Stimulated activated CD4-positive, alpha-beta T cell treated with anti-CD3 and anti-CD28 coated beads, Interleukin-1b, Interleukin-23, amount 100 ng/mL, for 4 hours (primary cell): ENCODE results near the gene PLPPR1.
"Not testable (repeated sequence)": the region's sequence is repeated elsewhere in the genome, so short reads cannot be mapped to it uniquely, and the experiment has no call there.

ENCODE experiments used
- DNase-seq, 2 donors: peaks; one replicate each; pipeline ENCODE4 v3.0.0-alpha.2; 2020; ENCODE audit warnings: low read depth in 2 of 2

The PLPPR1 gene

DNA sequence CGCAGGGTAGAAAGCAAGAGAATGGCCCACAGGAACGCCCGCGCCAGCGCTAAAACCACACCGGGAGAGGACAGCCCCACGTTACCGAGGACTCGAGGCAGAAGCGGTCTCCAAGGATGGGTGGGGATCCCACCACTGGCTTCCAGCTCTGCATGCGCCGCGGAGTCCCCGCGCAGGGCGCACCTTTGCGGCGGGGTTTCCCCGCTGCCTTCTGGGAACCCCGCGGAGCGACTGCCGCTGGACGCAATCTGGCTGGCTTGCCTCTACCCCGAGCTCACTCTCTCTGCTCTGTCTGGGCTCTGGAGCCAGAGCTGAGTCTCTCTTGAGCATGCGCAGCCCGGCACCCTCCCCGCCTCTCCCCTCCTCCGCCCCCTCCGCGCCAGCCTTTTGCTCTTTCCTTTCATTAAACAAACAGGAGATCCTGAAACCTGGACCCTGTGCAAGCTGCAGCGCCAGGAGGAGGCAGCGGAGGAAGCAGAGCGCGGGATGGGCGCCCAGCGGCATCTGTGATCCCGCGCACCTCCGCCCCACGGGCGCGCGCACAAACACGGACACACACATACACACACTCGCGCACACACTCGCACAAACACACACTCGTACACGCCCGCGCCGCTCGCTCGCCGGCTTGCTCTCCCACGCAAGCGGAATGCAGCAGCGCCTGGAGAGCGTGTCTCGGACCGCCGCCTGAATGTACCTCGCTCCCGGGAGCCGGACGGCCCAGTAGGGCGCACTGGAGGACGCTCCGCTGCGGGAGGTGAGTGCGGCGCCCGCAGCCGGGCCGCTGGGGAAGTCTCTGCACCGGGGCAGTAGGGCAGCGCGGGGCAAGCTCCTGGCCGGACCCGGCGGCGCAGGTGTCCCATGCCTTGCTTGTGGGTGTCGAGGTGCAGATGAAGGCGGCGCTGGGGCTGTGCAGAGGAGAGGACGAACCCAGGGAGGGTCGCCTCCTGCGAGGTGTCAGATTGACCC lies at the start of gene PLPPR1:
Gene PLPPR1, plus strand, starts transcription at position 382 of the 969 bp plus-strand sequence.
- DNase-seq, result no peak

DNA sequence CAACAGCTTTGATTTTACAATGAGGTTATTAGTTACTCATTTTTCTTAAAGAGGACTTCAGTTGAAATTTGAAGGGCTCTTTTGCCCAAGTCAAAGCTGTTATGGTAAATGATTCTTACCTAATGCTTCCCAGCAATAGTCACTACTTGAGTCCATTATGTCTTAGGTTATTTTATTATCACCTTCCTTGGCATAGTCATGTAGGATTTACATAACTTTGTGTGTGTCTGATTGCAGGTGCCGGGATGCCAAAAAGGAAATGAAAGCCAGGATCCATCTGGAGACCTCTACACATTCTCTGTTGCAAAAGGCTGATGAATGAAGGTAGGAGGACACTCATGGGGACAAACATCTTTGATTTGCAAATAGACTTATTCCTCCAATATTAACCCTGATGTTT lies 38.8 kb upstream of the PLPPR1 start:
- DNase-seq, result no peak

DNA sequence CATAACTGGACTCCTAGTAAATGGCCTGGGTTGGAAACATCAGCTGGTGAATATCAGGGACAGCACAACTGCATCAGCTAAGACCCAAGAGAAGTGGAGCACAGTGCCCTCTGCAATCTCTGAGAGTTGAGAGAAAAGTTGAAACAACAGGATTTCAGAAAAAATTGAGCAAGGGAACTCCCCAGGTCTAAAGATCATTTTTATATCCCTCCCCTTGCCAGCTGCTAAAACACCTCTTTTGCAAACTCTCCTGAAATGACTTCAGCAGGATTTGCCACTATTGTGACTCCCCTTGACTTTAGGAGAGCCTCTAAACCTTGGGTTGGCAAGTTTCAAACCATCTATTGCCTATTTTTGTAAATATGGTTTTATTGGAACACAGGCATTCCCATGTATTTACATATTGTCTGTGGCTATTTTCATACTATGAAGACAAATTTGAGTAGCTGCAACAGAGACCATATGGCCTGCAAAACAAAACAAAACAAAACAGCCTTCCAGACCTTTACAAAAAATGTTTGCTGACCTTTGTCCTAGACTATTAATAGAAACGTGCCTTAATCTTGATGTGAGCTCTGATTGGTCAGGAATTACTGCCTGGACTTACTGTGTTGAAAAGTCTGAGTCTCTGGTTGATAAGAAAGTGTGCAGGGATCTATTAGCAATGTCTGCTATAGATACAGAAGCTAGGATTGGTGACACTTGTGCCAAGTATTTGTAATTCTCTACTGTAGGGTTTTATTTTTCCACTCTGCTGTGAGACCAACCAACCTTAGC lies 37.7 kb upstream of the PLPPR1 start:
- DNase-seq, result no peak

DNA sequence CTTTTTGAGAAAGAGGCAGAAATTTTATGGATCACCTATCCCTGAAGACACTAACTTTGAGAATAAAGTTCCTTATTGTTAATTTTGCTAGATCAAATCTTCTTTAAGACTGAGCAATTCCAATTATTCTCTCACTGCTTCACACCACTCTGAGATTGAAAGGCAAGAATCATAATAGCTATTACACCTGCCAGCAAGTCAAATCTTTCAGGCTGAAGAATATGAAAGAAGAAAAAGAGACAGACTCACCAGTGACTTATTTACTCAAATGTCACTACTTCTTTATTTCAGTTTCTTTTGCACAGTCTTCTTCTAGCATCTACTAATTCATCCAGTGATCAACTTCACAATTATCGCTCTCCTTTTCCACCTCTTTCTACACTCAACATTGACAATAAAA lies 35.9 kb upstream of the PLPPR1 start:
- DNase-seq, result no peak

DNA sequence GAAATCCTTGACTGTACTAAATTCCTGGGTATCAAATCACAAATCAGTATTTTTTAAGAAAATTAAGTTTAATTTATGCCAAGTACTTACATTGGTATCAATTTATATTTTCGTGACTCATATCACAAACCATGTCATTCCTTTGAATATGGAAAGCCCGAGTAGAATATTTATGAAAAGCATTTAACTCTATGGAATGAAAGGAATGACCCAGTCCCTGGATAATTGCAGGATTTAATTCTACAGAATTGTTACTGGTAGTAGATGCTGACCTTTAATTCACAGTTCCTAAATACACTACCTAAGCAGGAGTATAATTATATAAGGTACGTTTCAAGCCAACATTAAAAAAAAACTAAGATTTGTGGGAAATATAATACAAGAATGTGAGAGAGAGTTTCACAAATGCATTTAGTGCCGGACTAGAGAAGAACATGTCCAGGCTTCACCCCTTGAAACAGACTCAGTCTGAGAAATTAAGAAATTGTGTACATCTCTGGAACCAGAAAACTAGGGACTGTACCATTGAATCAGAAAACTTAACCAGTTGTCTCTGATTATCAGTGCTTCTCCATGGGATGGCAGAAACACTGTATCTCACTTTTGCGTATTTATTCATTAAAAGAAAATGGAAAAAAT lies 28.5 kb upstream of the PLPPR1 start:
- no peak for DNase-seq

DNA sequence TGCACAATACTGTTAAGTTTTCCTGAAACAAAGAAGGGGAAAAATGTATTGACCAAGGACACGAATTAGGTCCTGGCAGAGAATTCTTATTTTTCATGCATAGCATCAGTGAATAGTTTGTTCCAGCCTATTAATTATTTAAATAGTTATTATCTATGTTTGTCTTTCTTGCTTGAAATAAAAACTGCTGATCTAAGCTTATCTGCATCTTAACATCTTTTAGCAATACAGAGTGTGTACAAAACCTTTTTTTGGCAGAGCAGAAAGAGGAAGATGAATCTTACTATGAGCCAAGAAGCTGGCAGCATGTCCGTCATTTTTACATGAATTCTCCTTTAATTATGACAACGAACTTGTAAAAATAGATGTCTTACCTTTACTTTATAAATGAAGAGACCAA lies 23.3 kb upstream of the PLPPR1 start:
- DNase-seq, result no peak

DNA sequence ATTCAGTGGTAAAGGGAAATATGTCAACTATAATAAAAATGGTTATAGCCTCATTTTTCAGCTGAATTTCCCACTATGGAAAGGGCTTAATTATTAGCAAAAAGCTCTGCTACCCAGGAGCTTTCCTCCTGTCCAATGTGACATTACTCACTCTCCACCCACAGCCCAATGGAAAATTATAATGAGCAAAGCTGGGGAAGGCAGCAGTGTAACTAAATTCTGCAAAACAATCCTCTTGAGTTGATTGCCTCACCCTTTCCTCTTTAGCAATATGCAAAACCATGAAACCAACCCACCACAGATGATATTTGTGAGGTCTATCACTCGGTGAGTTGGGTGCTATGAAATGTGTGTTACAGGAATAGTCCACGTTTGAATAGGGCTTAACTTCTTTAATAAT lies 14.0 kb upstream of the PLPPR1 start:
- no peak for DNase-seq

DNA sequence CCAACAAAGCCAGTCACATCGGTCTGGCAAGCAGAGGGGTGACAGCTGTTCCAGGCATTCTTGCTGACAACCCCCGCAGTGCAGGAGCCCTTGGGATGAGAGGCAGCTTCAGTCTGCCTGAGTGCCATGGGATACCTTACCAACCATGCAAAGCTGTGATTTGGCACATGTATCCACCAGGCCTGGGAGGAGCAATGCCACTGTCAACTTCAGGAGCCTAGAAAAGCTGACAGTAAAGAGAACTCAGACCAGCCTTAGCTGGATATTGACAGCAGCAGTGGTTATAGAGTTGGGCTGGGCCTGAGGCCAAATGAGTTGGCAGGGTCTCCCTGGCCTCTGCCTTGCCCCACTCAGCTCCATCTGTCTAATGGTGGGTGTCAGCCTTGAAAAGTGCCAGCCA lies 10.1 kb upstream of the PLPPR1 start:
- DNase-seq, result no peak

DNA sequence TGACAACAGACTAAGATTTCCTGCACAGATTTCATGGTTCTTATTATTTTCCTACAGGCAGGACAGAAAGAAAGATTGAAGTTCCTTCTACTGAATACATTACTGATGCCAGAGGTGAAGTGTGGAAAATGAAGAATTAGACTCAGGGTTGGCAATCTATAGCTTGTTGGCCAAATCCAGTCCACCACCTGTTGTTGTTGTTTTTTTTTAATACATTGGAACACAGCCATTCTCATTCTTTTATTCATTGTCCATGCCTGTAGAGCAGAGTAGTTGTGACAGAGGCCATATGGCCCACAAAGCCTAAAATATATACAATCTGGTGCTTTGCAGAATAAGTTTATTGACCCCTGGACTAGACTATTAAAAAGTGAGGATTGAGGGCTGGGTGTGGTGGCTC lies 5.8 kb upstream of the PLPPR1 start:
- DNase-seq, result no peak

DNA sequence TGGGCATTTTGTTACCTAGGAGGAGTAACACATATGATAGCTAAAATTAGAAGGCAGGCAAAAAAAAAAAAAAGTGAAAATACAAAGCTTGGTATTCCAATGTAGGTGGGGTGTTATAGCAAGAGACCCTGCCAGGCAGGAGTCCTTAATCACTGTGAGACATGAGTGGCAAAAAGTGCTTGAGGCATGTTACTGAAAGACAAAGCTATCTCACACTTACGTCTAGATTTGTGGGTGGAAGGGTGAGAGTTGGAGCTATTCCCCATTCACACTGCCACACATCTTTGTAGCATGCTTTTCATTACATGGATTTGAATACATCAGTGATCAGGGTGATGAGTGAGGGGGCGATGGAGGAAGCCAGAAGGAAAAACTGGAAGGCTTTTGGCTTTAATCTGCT lies 2.6 kb upstream of the PLPPR1 start:
- no peak for DNase-seq

DNA sequence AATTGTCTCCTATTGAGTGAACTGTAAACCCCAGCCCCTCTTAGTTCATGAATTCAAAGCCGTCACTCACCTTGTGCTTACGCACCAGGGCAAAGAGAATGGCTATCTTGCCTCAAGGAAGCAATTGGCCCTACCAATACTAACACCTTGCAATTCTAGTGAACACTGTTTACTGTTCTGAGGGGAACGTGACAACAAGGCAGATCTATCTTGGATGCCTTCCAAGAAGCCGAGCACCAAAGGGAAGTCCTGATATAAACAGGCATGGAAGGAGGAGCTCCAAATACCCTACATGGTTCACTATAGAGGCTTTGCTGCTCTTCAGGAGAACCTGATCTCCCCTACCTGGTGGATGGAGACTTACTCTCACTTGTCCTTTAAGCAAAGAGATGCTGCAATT lies 1.7 kb upstream of the PLPPR1 start:
- DNase-seq, result no peak

DNA sequence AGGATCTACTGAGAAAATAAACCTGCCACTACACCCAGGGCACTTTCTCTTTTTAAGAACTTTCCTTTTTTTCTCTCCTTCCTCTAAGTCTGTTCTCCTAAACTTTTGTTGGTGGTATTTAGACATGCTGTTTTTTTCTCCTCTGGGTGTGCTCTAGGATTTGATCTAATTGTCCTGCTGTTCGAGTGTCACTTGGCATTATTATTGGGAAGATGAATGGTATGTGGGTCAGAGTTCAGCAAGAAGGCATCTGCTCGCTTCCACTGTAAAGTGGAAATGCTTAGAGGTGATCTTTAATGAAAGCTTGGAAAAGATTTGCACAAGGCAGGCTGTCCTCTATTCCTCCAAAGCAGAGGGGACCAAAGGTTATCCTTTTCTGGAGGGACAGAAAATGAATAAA lies 1.3 kb upstream of the PLPPR1 start:
- DNase-seq, result no peak

DNA sequence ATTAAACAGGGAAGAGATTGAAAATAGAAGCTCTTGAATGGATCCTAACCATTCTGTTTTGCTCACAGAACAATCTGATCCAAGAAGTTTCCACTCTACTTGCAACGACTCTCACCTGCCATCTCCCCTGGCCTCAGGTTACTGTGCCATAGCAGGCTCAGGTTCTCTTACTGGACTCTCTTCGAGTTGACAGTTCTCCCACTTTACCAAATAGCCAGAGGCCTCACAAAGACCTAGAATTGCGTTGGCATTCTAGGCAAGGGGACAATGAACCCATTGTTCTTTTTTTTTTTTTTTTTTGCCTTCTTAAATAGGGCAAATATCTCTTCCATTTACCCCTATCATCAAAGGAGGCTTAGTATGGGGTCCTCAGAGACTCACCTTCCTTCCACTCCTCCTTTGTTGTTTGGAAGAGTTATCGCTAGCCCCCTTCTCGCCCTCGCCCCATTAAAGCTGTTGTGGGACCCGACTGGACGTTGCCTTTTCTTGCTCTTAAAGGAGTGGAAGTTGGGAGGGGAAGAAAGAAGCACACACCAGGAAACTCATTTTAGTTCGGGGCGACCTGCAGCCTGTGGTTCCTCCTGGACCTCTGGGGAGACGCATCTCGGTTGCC lies 688 bp upstream of the PLPPR1 start:
- no peak for DNase-seq

DNA sequence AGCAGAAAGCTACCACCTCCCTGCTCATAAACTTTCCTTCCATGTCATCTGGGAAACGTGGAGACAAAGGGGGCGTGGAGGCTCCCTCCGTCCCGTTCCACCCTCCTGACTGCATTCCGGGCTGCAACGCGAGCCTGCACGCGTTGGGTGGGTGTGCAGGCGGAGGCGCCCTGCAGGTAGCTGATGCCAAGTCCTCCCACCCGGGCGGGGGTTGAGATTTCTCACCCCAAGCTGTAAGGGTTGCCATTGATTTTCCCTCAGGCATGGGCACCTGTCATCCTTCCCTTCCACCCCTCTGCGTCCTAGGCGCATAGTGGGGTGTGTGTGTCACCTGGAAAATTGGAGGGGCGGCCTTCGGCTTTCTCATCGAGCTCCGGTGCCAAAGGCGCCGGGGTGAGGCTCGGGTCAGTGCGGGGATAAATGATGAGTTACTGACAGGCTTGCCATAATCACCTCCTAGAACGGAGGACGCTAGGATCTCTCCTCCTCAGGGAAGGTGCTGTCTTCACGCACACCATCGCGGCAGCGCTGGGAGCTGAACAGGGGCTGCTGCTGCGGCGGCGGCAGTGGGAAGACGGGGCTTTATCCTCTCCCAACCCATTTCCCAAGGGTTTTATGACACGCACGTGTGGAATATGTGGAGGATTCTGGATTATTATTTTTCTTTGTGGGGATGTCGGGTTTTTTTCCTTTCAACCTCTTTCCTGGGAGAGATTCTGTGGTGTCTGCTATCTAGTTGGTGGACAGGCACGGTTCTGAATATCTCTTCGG lies 973 bp downstream of the PLPPR1 start:
- DNase-seq, result no peak

DNA sequence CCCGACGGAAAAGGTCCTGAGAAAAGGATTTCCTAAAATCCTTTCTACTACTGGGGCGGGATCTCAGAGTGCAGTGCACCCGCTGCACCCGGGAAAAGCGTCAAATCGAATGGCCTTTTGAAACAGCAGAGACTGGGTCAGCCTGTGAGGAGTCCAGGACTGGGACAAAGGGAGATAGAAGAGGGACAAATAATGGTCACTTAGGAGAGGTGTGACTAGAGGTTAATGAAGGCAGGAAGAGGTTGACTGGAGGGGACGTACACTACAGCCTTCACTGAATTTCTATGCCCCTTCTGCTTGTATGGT lies 1.5 kb downstream of the PLPPR1 start:
- no peak for DNase-seq

DNA sequence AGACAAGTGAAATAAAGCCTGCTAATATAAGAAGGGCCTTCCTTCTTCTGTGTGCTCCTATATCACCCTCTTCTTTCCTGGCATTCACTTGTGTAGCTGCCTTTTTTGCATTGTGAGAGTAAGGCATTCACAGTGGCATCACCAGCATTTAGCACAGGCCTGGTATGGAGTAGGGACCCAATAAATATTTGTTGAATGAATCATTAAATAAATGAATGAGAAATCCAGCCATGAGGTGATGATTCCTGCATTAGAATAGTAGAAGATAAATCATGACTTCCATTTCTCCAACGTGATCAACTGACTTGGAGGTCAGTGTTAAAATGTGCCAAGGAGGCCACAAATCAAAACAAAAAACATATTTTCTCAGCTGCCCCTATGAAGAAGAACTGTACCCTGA lies 3.9 kb downstream of the PLPPR1 start:
- DNase-seq, result no peak

DNA sequence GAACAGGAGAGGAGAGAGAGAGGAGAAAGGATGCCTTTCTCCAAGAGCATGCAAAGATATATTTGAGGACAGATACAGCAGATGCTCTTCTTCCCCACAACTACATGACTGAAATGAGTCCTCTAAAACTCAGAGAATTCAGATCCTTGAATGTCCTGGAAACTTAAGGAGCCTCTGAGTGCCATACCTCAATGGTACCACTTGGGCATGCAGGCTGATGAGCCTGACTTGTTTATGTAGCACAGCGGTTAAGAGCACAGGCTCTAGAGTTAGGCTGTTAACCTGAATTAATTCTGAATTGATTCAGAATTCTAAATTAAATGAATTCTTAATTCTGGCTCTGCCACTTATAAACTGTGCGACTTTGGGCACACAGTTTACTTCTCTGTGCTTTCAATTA lies 5.7 kb downstream of the PLPPR1 start:
- DNase-seq, result no peak

DNA sequence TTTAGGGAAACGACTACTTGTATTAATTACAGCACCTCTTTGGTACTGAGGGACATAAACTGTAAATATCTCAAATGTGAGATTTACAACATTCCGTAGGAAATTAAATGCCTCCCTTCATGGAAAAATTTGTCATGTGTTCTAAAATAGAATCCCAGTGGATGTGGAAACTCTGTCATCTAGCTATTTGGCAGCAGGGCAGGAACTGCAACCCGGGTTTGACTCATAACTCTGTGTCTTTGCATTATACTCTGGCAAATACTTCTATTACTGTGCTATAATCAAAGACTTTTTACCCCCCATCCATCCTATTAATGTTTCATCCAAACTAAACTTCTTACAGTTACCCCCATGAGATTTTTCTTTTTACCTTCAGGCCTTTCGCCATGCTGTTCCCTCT lies 6.6 kb downstream of the PLPPR1 start:
- no peak for DNase-seq

DNA sequence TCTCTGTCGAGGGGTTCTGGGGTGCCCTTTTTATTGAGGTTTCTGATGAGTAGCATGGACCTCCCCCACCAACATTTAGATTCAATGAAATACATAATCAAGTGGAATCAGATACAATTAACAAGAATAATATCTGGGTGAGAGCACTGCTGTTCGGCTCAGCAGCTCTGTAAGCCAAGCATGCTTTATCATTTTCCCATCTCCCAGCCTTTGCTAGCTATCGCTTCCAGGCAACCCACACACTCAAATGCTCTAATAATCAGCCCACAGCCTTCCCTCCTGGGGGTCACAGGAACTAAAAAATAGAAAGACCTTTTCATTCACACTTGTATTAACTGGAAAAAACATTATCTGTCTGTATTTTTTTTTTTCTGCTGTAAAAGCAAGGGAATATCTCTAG lies 8.9 kb downstream of the PLPPR1 start:
- no peak for DNase-seq

DNA sequence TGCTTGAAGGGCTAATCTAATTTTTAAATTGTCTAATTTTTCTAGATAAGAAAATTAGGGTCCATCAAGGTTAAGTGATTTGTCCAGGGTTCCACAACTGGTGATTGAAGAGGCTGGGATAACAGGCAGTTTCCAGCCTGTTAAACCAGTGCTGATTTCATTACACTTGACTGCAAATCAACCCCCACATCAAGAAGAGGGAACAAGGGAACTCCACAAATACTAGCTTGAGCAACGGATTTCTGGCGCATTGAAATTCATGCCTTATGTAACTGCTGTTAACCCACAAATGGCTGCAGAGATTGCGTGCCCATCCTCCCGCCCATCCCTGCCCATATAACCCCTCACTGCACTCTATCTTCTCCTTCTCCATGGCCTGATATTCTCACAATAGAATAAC lies 10.0 kb downstream of the PLPPR1 start:
- no peak for DNase-seq

DNA sequence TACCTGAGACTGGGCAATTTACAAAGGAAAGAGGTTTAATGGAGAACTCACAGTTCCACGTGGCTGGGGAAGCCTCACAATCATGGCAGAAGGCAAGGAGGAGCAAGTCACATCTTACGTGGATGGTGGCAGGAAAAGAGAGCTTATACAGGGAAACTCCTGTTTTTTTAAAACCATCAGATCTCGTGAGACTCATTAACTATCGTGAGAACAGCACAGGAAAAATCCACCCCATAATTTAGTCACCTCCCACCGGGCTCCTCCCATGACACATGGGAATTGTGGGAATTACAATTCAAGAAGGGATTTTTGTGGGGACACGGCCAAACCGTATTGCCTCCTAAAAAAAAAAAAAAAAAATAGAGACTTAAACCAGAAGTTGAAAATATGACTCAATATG lies 11.1 kb downstream of the PLPPR1 start:
- DNase-seq, result not testable (repeated sequence)
